ENCODE results near the gene ILDR2.

Gene ILDR2

DNA sequence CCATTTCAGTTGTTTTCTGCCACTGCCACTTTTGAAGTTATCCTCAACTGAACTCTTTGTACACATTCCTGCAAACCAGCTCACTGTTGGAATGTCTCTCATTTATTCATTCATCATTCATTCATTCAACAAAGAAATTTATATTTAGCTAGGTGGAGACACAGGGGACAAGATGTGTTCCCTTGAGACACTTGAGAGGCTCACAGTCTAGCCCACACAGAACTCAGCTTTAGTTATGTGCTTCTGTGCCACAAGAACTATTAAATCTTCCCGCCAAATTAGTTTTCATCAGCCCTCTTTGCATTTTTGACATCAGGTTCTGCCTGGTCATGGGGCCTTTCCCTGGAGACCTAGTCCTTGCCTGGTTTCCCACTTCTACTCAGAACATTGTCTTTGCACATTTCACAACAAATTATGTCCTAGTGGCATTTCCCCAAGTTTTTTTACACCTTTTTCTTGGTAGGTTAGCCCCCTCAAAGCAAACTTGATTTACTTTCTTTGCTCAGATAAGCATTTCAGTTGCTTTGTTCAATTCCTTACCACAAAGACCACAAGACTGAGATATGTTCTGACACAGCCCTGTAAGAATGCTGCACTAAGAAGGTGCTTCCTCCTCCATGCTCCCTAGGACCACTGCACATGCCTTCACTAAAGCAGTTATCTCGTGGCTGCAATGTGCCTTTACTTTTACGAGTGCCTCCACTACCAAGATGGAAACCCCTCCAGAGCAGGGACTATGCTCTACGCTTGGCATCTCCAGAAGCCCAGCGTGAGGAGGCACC is 31.0 kb downstream of the ILDR2 start:
- ATAC-seq (ENCODE audit: low read depth): no peak
- Histone ChIP-seq H3K36me3 (ENCODE audit: low read depth) (no peaks in the 10 kb centered on the region), H3K27ac (ENCODE audit: poor library complexity, severe bottlenecking) (no peak overlapping the region), H3K4me3 (ENCODE audit: severe bottlenecking) (no peak overlapping the region), H3K27me3 (ENCODE audit: insufficient read depth, poor library complexity, severe bottlenecking) (peaks cover 29% of the 10 kb centered on the region), H3K4me1 (ENCODE audit: insufficient read depth, poor library complexity, severe bottlenecking) (no peaks in the 10 kb centered on the region), H3K9me3 (ENCODE audit: severe bottlenecking) (no peaks in the 10 kb centered on the region)
- DNase-seq (ENCODE audit: low spot score): no peak
- no peak for TF ChIP-seq CTCF (IDR thresholded peaks at IDR 0.05; ENCODE audit: poor library complexity, severe bottlenecking)

GRCh38 chr1:166939741-166940375 is 35.5 kb downstream of the ILDR2 start:
- no peaks in the 10 kb centered on the region for H3K9me3 ChIP-seq (ENCODE audit: severe bottlenecking)
- H3K27me3 ChIP-seq (ENCODE audit: insufficient read depth, poor library complexity, severe bottlenecking): peaks cover 2% of the 10 kb centered on the region
- no peak for TF ChIP-seq CTCF (IDR thresholded peaks at IDR 0.05; ENCODE audit: poor library complexity, severe bottlenecking)
- no peak overlapping the region for H3K27ac ChIP-seq (ENCODE audit: poor library complexity, severe bottlenecking)
- H3K4me1 ChIP-seq (ENCODE audit: insufficient read depth, poor library complexity, severe bottlenecking): no peaks in the 10 kb centered on the region
- DNase-seq (ENCODE audit: low spot score) (no peak), ATAC-seq (ENCODE audit: low read depth) (no peak)
- no peaks in the 10 kb centered on the region for H3K36me3 ChIP-seq (ENCODE audit: low read depth)
- no peak overlapping the region for H3K4me3 ChIP-seq (ENCODE audit: severe bottlenecking)

DNA sequence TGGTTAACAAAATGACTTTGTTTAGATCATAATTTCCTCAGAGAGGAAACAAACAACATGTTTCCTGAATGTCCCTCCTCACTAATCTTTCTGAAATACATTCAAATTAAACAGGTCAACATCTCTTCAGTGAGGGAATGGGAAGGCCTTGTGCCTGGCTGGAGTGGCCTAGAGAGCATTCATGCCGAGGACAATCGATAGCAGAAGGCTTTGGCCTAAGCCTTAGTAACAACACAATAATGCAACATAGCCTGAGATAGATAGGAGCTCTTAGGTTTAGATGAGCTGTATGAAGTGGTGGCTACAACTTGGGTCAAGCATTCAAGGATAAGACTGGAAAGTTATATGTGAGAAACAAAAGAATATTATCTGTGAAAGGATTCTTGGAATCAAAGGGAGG is 37.4 kb downstream of the ILDR2 start:
- ATAC-seq (ENCODE audit: low read depth): no peak
- Histone ChIP-seq H3K36me3 (ENCODE audit: low read depth) (no peaks in the 10 kb centered on the region), H3K9me3 (ENCODE audit: severe bottlenecking) (no peaks in the 10 kb centered on the region), H3K4me3 (ENCODE audit: severe bottlenecking) (no peak overlapping the region), H3K27ac (ENCODE audit: poor library complexity, severe bottlenecking) (no peak overlapping the region), H3K27me3 (ENCODE audit: insufficient read depth, poor library complexity, severe bottlenecking) (peaks cover 2% of the 10 kb centered on the region), H3K4me1 (ENCODE audit: insufficient read depth, poor library complexity, severe bottlenecking) (no peaks in the 10 kb centered on the region)
- no peak for DNase-seq (ENCODE audit: low spot score)
- TF ChIP-seq CTCF (IDR thresholded peaks at IDR 0.05; ENCODE audit: poor library complexity, severe bottlenecking): no peak

DNA sequence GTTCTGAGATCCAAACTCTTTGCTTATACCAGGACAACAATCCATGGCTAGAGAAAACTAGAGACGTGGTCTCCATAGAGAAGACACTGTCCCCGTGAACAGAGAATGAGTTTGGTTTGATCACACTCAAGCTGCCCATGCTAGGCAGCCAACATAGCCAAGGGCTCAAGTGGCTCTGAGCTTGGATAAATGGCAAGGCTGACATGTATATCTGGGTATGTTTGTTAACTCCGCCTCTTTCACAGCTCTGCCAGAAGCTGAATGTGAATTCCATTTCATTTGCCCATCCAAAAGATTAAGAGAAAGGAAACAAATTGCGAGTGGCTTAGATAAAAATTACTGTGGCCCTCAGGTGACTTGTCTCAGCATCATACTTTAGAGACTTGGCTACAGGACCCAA is 38.0 kb downstream of the ILDR2 start:
- DNase-seq (ENCODE audit: low spot score) (no peak), ATAC-seq (ENCODE audit: low read depth) (no peak)
- H3K27ac ChIP-seq (ENCODE audit: poor library complexity, severe bottlenecking): no peak overlapping the region
- no peak overlapping the region for H3K4me3 ChIP-seq (ENCODE audit: severe bottlenecking)
- H3K9me3 ChIP-seq (ENCODE audit: severe bottlenecking): no peaks in the 10 kb centered on the region
- H3K4me1 ChIP-seq (ENCODE audit: insufficient read depth, poor library complexity, severe bottlenecking): no peaks in the 10 kb centered on the region
- TF ChIP-seq CTCF (IDR thresholded peaks at IDR 0.05; ENCODE audit: poor library complexity, severe bottlenecking): no peak
- H3K36me3 ChIP-seq (ENCODE audit: low read depth): no peaks in the 10 kb centered on the region
- peaks cover 2% of the 10 kb centered on the region for H3K27me3 ChIP-seq (ENCODE audit: insufficient read depth, poor library complexity, severe bottlenecking)

GRCh38 chr1:166933633-166934032 is 41.7 kb downstream of the ILDR2 start:
- ATAC-seq (ENCODE audit: low read depth): 0 out of 3 replicates have a peak, but pooled peaks have one; percentile 46
- peaks cover 16% of the 10 kb centered on the region for H3K27me3 ChIP-seq (ENCODE audit: insufficient read depth, poor library complexity, severe bottlenecking)
- TF ChIP-seq CTCF (IDR thresholded peaks at IDR 0.05; ENCODE audit: poor library complexity, severe bottlenecking): no peak
- H3K36me3 ChIP-seq (ENCODE audit: low read depth): no peaks in the 10 kb centered on the region
- DNase-seq (ENCODE audit: low spot score): no peak
- no peak overlapping the region for H3K4me3 ChIP-seq (ENCODE audit: severe bottlenecking)
- no peaks in the 10 kb centered on the region for H3K9me3 ChIP-seq (ENCODE audit: severe bottlenecking)
- no peak overlapping the region for H3K27ac ChIP-seq (ENCODE audit: poor library complexity, severe bottlenecking)
- no peaks in the 10 kb centered on the region for H3K4me1 ChIP-seq (ENCODE audit: insufficient read depth, poor library complexity, severe bottlenecking)
